Measurements from ENCODE around the gene FBLN7. TPM values are rescaled to one million over a fixed set of nuclear protein-coding genes. Genes with fewer than 3 reads are reported as not detected.

Gene FBLN7
- total RNA-seq, 4 donors from 2014 or later: 2.5 to 5.8 (median 4.0) TPM

GRCh38 chr2:112182581-112183034, 44.4 kb downstream of the FBLN7 start:
- no peak overlapping the region for H3K27ac ChIP-seq
- no peaks in the 10 kb centered on the region for H3K36me3 ChIP-seq
- peaks cover 19% of the 10 kb centered on the region for H3K27me3 ChIP-seq
- H3K4me1 ChIP-seq: peaks cover 5% of the 10 kb centered on the region
- TF ChIP-seq POLR2AphosphoS5 (IDR thresholded peaks at IDR 0.05): no peak
- H3K9me3 ChIP-seq: no peaks in the 10 kb centered on the region
- DNase-seq (ENCODE audit: low spot score in 2 of 2): no peak
- 79% methylated on average over 3 of the region's 17 CpGs for WGBS
- H3K4me3 ChIP-seq: no peak overlapping the region

DNA sequence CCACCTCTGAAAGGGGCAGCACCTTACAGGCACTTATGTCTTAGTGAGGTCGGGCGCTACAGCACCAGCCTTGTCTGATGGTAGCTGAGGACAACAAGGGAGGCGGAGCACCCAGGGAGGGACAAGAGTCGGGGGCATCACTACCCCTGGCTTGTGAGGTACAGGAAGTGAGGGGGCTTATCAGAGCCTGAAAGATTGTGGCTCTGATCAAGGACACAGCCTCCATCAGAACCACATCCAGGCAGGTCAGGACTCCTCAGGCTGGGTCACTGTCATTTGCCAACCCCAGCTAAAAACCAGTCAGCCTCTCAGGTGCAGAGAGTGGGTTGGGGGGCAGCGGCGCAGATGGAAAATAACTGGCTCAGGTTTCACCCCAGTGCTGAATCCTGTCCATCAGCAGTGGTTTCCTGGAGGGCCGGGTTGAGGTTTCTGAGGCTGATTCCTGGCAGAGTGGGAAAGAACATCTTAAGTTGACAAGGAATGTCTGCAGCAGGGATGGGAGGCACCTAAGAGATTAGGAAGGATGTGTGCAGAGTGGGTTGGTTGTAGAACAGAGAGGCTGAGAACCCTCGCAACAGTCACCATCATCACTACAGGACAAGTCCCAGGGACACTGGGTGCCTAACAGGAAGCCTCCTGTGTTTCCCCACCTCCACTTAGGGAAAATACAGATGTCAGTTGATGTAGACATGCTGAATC, 45.3 kb downstream of the FBLN7 start:
- no peak for DNase-seq (ENCODE audit: low spot score in 2 of 2)
- WGBS: 88% methylated on average over 8 of the region's 8 CpGs
- peaks cover 5% of the 10 kb centered on the region for H3K4me1 ChIP-seq
- H3K4me3 ChIP-seq: no peak overlapping the region
- TF ChIP-seq, protein P1, sequence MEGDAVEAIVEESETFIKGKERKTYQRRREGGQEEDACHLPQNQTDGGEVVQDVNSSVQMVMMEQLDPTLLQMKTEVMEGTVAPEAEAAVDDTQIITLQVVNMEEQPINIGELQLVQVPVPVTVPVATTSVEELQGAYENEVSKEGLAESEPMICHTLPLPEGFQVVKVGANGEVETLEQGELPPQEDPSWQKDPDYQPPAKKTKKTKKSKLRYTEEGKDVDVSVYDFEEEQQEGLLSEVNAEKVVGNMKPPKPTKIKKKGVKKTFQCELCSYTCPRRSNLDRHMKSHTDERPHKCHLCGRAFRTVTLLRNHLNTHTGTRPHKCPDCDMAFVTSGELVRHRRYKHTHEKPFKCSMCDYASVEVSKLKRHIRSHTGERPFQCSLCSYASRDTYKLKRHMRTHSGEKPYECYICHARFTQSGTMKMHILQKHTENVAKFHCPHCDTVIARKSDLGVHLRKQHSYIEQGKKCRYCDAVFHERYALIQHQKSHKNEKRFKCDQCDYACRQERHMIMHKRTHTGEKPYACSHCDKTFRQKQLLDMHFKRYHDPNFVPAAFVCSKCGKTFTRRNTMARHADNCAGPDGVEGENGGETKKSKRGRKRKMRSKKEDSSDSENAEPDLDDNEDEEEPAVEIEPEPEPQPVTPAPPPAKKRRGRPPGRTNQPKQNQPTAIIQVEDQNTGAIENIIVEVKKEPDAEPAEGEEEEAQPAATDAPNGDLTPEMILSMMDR (IDR thresholded peaks at IDR 0.05): no peak
- TF ChIP-seq POLR2AphosphoS5 (IDR thresholded peaks at IDR 0.05) (no peak), EP300 (IDR thresholded peaks at IDR 0.05) (no peak), POLR2A (IDR thresholded peaks at IDR 0.05) (no peak)
- H3K27ac ChIP-seq: no peak overlapping the region
- no peaks in the 10 kb centered on the region for H3K9me3 ChIP-seq
- H3K36me3 ChIP-seq: no peaks in the 10 kb centered on the region
- H3K27me3 ChIP-seq: peaks cover 19% of the 10 kb centered on the region

DNA sequence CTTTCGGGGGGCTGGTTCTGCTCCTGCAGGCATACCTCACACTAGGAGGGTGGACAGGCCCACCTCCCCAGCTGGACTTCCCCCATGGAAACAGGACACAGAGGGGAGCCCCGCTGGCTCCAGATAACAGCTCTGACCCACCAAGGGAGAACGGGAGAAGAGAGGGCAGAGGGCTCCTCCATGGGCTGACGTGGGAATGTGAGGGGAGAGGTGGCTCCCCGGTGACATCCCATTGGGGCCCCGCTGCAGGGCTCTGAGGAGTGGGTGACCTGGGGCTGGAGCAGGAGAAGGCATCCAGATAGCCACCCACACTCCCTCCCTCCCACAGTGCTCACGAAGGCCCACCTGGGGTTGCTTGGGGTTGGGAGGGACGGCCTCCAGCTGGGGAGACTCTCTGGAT, 45.9 kb downstream of the FBLN7 start:
- no peak for DNase-seq (ENCODE audit: low spot score in 2 of 2)
- WGBS: 87% methylated on average over 7 of the region's 8 CpGs

DNA sequence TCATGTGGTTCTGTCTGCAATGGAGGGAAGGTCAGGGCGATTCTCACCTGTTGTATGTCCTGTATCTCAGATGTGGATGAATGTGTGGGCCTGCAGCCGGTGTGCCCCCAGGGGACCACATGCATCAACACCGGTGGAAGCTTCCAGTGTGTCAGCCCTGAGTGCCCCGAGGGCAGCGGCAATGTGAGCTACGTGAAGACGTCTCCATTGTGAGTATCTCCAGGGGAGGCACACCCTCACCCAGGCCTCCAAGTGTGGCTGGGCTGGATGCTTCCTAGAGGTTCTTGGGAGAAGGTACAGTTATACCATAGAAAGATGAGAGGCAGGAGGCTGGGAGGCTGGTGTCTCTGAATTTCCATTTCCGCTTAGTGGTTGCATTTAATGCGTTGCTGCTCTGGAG, 46.9 kb downstream of the FBLN7 start:
- H3K36me3 ChIP-seq: no peaks in the 10 kb centered on the region

More for the DNA sequence above, 45.9 kb downstream of the FBLN7 start:
- no peaks in the 10 kb centered on the region for H3K36me3 ChIP-seq
- H3K4me3 ChIP-seq: no peak overlapping the region
- peaks cover 5% of the 10 kb centered on the region for H3K4me1 ChIP-seq
- H3K27me3 ChIP-seq: peaks cover 19% of the 10 kb centered on the region
- no peaks in the 10 kb centered on the region for H3K9me3 ChIP-seq
- no peak for TF ChIP-seq EP300 (IDR thresholded peaks at IDR 0.05)
- no peak for TF ChIP-seq POLR2AphosphoS5 (IDR thresholded peaks at IDR 0.05)
- TF ChIP-seq, protein P1 (IDR thresholded peaks at IDR 0.05): no peak
- no peak for TF ChIP-seq POLR2A (IDR thresholded peaks at IDR 0.05)
- H3K27ac ChIP-seq: no peak overlapping the region

GRCh38 chr2:112187046-112187715, 49.0 kb downstream of the FBLN7 start:
- Histone ChIP-seq H3K4me3 (no peak overlapping the region), H3K4me1 (no peaks in the 10 kb centered on the region), H3K9me3 (no peaks in the 10 kb centered on the region), H3K27ac (no peak overlapping the region), H3K36me3 (no peaks in the 10 kb centered on the region), H3K27me3 (no peaks in the 10 kb centered on the region)
- TF ChIP-seq POLR2AphosphoS5 (IDR thresholded peaks at IDR 0.05) (no peak), POLR2A (IDR thresholded peaks at IDR 0.05) (no peak), EP300 (IDR thresholded peaks at IDR 0.05) (no peak)
- TF ChIP-seq, protein P1 (IDR thresholded peaks at IDR 0.05): no peak
- no peak for DNase-seq (ENCODE audit: low spot score in 2 of 2)
- 92% methylated on average over 31 of the region's 31 CpGs for WGBS

More for the DNA sequence above, 46.9 kb downstream of the FBLN7 start:
- 62% methylated on average over 4 of the region's 9 CpGs for WGBS
- H3K27ac ChIP-seq: no peak overlapping the region
- peaks cover 17% of the 10 kb centered on the region for H3K27me3 ChIP-seq
- TF ChIP-seq POLR2AphosphoS5 (IDR thresholded peaks at IDR 0.05) (no peak), EP300 (IDR thresholded peaks at IDR 0.05) (no peak), POLR2A (IDR thresholded peaks at IDR 0.05) (no peak)
- TF ChIP-seq, protein P1 (IDR thresholded peaks at IDR 0.05): no peak
- H3K9me3 ChIP-seq: no peaks in the 10 kb centered on the region
- no peak overlapping the region for H3K4me3 ChIP-seq
- no peak for DNase-seq (ENCODE audit: low spot score in 2 of 2)
- peaks cover 5% of the 10 kb centered on the region for H3K4me1 ChIP-seq

Data from suprapubic skin (tissue), 4 donors.